Upper lobe of left lung (tissue), 6 donors: ENCODE measurements around the gene MT2A. TPM values are rescaled to one million over a fixed set of nuclear protein-coding genes. Genes with fewer than 3 reads are reported as not detected.

ENCODE experiments used
- ATAC-seq, 2 donors: fragments of 200-7000 bp; cut with Tn5 transposase; one replicate each; pipeline ENCODE4 v1.9.1; 2022; ENCODE audit warnings: mild to moderate bottlenecking in 2 of 2, moderate library complexity in 2 of 2; ENCODE audit not compliant: low FRiP score in 2 of 2
- DNase-seq, 2 donors: peaks; one replicate each; pipeline ENCODE4 v3.0.0-alpha.2; 2019 to 2020
- H3K27ac ChIP-seq, 4 donors: fragments of 200-600 bp; sonication (generic); one replicate each; pipeline ENCODE4 v1.5.1; 2016 to 2019
- H3K27me3 ChIP-seq, 4 donors: fragments of 200-600 bp; sonication (generic); one replicate each; pipeline ENCODE4 v1.5.1; 2017 to 2019
- H3K36me3 ChIP-seq, 4 donors: fragments of 200-600 bp; sonication (generic); one replicate each; pipeline ENCODE4 v1.5.1; 2016 to 2019
- H3K4me1 ChIP-seq, 4 donors: fragments of 200-600 bp; sonication (generic); one replicate each; pipeline ENCODE4 v1.5.1; 2018 to 2019
- H3K4me3 ChIP-seq, 4 donors: fragments of 200-600 bp; sonication (generic); one replicate each; pipeline ENCODE4 v1.5.1; 2017 to 2019; ENCODE audit warnings: mild to moderate bottlenecking in 2 of 4, moderate library complexity in 1 of 4
- H3K9me3 ChIP-seq, 4 donors: fragments of 200-600 bp; sonication (generic); one replicate each; pipeline ENCODE4 v1.5.1; 2018 to 2019
- CTCF ChIP-seq, 6 experiments: fragments of 450-650 bp in 4 of 6; fragments of 200-600 bp in 2 of 6; sonication (generic) in 2 of 6; IDR thresholded peaks; one replicate each; pipeline ENCODE4 v1.5.1; 2016 to 2019; ENCODE audit warnings: antibody characterized with exemption in 6 of 6
- EP300 ChIP-seq, 4 donors: sonication (generic); formaldehyde crosslinking; IDR thresholded peaks; one replicate each; pipeline ENCODE4 v1.5.1; 2017; ENCODE audit warnings: antibody characterized with exemption in 4 of 4, control low read depth in 2 of 4
- POLR2A ChIP-seq, 4 donors: fragments of 450-650 bp; IDR thresholded peaks; one replicate each; pipeline ENCODE4 v1.5.1; 2016 to 2017; ENCODE audit warnings: antibody characterized with exemption in 4 of 4, mild to moderate bottlenecking in 2 of 4
- POLR2AphosphoS5 ChIP-seq, 2 donors: sonication (generic); formaldehyde crosslinking; IDR thresholded peaks; one replicate each; pipeline ENCODE4 v1.5.1; 2017; ENCODE audit warnings: antibody characterized with exemption in 2 of 2
- whole genome bisulfite sequencing, 2 donors: methylation state at CpG; one replicate each; pipeline ENCODE4 v1.1.5; 2017 to 2018; 5-methylcytosine and 5-hydroxymethylcytosine counted together
- total RNA-seq, 6 donors: library from RNA; depleted of rRNA in 4 of 6; stranded (reverse); fragments of >200 nt in 4 of 6; gene quantifications; one replicate each; pipeline versions ENCODE4 v1.1.0 to v1.2.1, GENCODE V29; 2016 to 2021
- donor health status: DM: no; HTN: no; CAD: no; lungs with moderate emphysema.
- donor health status: DM: no; HTN: yes; CAD: no; lungs with severe emphysema.

The MT2A gene
- total RNA-seq, 6 donors from 2014 or later: 137 to 552 (median 338) TPM

- WGBS, 2 donors: 43 to 60% methylated on average over 15 to 26 of the region's 33 CpGs
- H3K9me3 ChIP-seq: no peaks in the 10 kb centered on the region
- no peaks in the 10 kb centered on the region for H3K36me3 ChIP-seq
- peak in 1 of 2 donors; percentile 75 for DNase-seq
- no peaks in the 10 kb centered on the region for H3K27me3 ChIP-seq
- TF ChIP-seq EP300 (IDR thresholded peaks at IDR 0.05): no peak
- TF ChIP-seq POLR2AphosphoS5 (IDR thresholded peaks at IDR 0.05): no peak
- no peak for TF ChIP-seq CTCF (IDR thresholded peaks at IDR 0.05)
- no peak for TF ChIP-seq POLR2A (IDR thresholded peaks at IDR 0.05)
- no peak overlapping the region for H3K27ac ChIP-seq
- no peak overlapping the region for H3K4me3 ChIP-seq
- peaks cover 13 to 15% (median 14%) of the 10 kb centered on the region in 4 donors for H3K4me1 ChIP-seq
- ATAC-seq: no peak
These were observed 39.5 kb downstream of the MT2A start for GRCh38 chr16:56647641-56648431.

- Histone ChIP-seq H3K27ac (no peak overlapping the region), H3K4me1 (peaks cover 0 to under 1% (median 0%) of the 10 kb centered on the region in 4 donors), H3K36me3 (no peaks in the 10 kb centered on the region), H3K4me3 (no peak overlapping the region), H3K27me3 (no peaks in the 10 kb centered on the region), H3K9me3 (no peaks in the 10 kb centered on the region)
- no peak for TF ChIP-seq POLR2AphosphoS5 (IDR thresholded peaks at IDR 0.05)
- ATAC-seq (no peak), DNase-seq (no peak)
- 93 to 100% methylated on average over 2 of the region's 2 CpGs for WGBS, 2 donors
These were observed 40.9 kb downstream of the MT2A start for GRCh38 chr16:56649271-56649670.

- H3K27me3 ChIP-seq: no peaks in the 10 kb centered on the region
- no peaks in the 10 kb centered on the region for H3K4me1 ChIP-seq
- DNase-seq: no peak
- ATAC-seq: no peak
- no peak for TF ChIP-seq EP300 (IDR thresholded peaks at IDR 0.05)
- TF ChIP-seq CTCF (IDR thresholded peaks at IDR 0.05): no peak
- no peak for TF ChIP-seq POLR2AphosphoS5 (IDR thresholded peaks at IDR 0.05)
- no peak for TF ChIP-seq POLR2A (IDR thresholded peaks at IDR 0.05)
- no peak overlapping the region for H3K4me3 ChIP-seq
- no peaks in the 10 kb centered on the region for H3K36me3 ChIP-seq
- no peak overlapping the region for H3K27ac ChIP-seq
- H3K9me3 ChIP-seq: no peaks in the 10 kb centered on the region
- WGBS, 2 donors: 74 to 77% methylated on average over 3 of the region's 3 CpGs
These were observed 41.4 kb downstream of the MT2A start for GRCh38 chr16:56649820-56650219.

GRCh38 chr16:56651586-56651985, 43.2 kb downstream of the MT2A start, which contains the start of gene MT1B:
Gene MT1B, plus strand, starts transcription at chr16:56651886. Its CDS starts 68 bp downstream, at chr16:56651954.
- Histone ChIP-seq H3K9me3 (no peaks in the 10 kb centered on the region), H3K4me1 (no peaks in the 10 kb centered on the region), H3K36me3 (no peaks in the 10 kb centered on the region), H3K27ac (no peak within 1 kb of the TSS), H3K27me3 (no peaks in the 10 kb centered on the region), H3K4me3 (no peak within 1 kb of the TSS)
- ATAC-seq (no peak), DNase-seq (no peak)
- 67 to 73% methylated on average over 1 to 7 of the region's 7 CpGs for whole genome bisulfite sequencing, 2 donors
- no peak for TF ChIP-seq EP300 (IDR thresholded peaks at IDR 0.05)
- no peak for TF ChIP-seq POLR2A (IDR thresholded peaks at IDR 0.05)
- TF ChIP-seq CTCF (IDR thresholded peaks at IDR 0.05): no peak
- no peak for TF ChIP-seq POLR2AphosphoS5 (IDR thresholded peaks at IDR 0.05)

- TF ChIP-seq POLR2AphosphoS5 (IDR thresholded peaks at IDR 0.05): no peak
- TF ChIP-seq CTCF (IDR thresholded peaks at IDR 0.05): no peak
- TF ChIP-seq EP300 (IDR thresholded peaks at IDR 0.05): no peak
- no peak for TF ChIP-seq POLR2A (IDR thresholded peaks at IDR 0.05)
- 44 to 56% methylated on average over 1 of the region's 1 CpG for WGBS, 2 donors
- no peak for DNase-seq
- ATAC-seq: no peak
- H3K36me3 ChIP-seq: no peaks in the 10 kb centered on the region
- no peak overlapping the region for H3K4me3 ChIP-seq
- H3K9me3 ChIP-seq: no peaks in the 10 kb centered on the region
- H3K27me3 ChIP-seq: no peaks in the 10 kb centered on the region
- peaks cover 2 to 6% (median 5%) of the 10 kb centered on the region in 4 donors for H3K4me1 ChIP-seq
- no peak overlapping the region for H3K27ac ChIP-seq
These were observed 44.2 kb downstream of the MT2A start for GRCh38 chr16:56652600-56652999.
